ENCODE data around the gene DOCK4.

The DOCK4 gene

DNA sequence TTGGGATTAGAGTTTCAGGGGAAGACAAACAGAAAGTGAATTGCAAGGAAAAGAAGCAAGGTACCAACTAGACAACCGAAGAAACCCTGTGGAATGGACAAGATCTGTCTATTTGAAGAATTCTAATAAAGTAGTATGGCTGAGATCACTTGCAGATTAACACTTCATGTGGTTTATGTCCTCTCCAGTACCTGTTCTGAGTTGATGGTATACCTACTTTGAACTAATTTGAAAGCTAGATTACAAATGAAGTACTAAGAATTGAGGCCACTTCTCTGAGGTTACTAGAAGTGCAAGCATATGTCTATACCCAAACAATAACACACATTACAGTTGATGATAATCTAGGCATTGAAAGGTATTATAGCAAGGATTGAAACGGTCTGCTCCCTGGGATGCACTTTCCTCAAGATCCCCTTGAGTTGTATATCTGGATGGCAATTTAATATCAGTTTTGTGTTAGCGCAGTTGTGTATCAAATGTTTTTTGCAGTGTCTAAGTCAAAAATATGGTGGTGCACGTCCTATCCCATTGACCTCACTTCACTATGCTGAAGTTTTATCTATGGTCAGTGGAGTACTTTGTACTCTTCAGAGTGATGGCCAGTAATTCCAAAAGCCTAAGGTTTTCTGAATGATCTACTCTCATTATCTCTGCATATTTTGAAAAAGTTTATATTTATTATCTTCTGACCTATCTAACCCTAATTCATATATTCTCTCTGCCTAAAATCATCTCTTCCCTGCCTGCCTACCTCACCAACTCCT lies 26.2 kb upstream of the DOCK4 start:
- no peaks in the 10 kb centered on the region for H3K36me3 Mint-ChIP-seq (ENCODE audit: low read depth)
- intact Hi-C loops (cut with micrococcal nuclease), result no loop called here
- H3K4me1 Mint-ChIP-seq (ENCODE audit: low read depth), result peaks cover 10% of the 10 kb centered on the region

GRCh38 chr7:112228632-112229031 lies 22.4 kb upstream of the DOCK4 start:
- Mint-ChIP-seq H3K9me3 (no peaks in the 10 kb centered on the region), H3K4me1 (ENCODE audit: low read depth) (peaks cover 10% of the 10 kb centered on the region), H3K27ac (no peak overlapping the region), H3K36me3 (ENCODE audit: low read depth) (no peaks in the 10 kb centered on the region), H3K4me3 (no peak overlapping the region), H3K27me3 (no peaks in the 10 kb centered on the region)
- intact Hi-C loops (cut with micrococcal nuclease), result no loop called here

More for the DNA sequence above, 26.2 kb upstream of the DOCK4 start:
- H3K27me3 Mint-ChIP-seq, result no peaks in the 10 kb centered on the region
- no peak overlapping the region for H3K27ac Mint-ChIP-seq
- peaks cover 1% of the 10 kb centered on the region for H3K9me3 Mint-ChIP-seq
- H3K4me3 Mint-ChIP-seq, result no peak overlapping the region

DNA sequence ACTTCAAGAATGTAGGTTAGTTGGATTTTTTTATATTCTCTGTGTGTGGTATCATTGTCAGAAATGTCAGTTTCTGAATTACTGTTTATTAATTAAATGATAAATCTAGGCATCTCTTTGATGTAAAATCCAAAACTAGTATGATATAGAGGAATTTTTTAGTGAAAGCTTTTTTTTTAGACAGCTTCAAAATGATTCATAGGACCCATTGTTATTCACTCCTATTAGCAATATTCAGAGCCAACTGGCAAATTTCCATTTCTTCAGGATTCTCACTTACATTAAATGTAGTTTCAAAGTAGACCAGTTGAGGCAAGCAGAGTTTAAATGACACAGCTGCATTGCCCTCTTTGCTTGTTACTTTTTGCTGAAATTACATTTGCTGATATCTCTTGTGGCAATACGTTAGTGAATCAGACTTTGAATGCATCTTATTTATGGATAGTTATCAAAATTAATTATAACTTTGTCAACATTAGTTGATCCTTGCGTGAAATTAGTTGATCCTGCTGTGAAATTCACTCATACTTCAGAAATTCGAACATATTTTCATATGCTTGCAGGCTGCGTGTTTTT lies 20.6 kb upstream of the DOCK4 start:
- Mint-ChIP-seq H3K9me3 (no peaks in the 10 kb centered on the region), H3K4me1 (ENCODE audit: low read depth) (peaks cover 10% of the 10 kb centered on the region), H3K27ac (no peak overlapping the region), H3K4me3 (no peak overlapping the region), H3K36me3 (ENCODE audit: low read depth) (no peaks in the 10 kb centered on the region), H3K27me3 (no peaks in the 10 kb centered on the region)
- intact Hi-C loops (cut with micrococcal nuclease), result no loop called here

DNA sequence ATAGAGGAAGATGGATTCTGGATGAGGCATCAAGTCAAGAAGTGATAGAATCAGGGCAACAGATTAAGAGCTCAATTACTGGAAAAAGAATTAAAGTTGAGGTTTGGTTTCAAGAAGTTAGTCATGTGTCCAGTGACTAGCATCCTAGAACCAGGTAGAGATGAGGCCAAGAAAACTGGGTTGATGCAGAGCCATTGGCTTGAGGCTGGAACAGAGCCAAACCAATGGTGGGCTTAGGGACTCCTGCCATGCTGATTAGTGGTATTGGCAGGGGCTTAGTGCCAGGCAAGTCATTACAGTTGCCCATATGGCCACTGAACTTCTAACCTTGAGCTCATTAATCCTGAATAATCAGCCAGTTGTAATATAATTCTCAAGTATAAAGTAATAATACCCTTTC lies 18.8 kb upstream of the DOCK4 start:
- Mint-ChIP-seq H3K27me3 (no peaks in the 10 kb centered on the region), H3K4me3 (no peak overlapping the region), H3K27ac (no peak overlapping the region), H3K9me3 (peaks cover 8% of the 10 kb centered on the region), H3K4me1 (ENCODE audit: low read depth) (peaks cover 9% of the 10 kb centered on the region), H3K36me3 (ENCODE audit: low read depth) (peaks cover 7% of the 10 kb centered on the region)
- intact Hi-C loops (cut with micrococcal nuclease), result no loop called here

GRCh38 chr7:112224186-112224585 lies 18.0 kb upstream of the DOCK4 start:
- Mint-ChIP-seq H3K4me1 (ENCODE audit: low read depth) (peaks cover 5% of the 10 kb centered on the region), H3K4me3 (no peak overlapping the region), H3K36me3 (ENCODE audit: low read depth) (peaks cover 7% of the 10 kb centered on the region), H3K27me3 (no peaks in the 10 kb centered on the region), H3K9me3 (peaks cover 8% of the 10 kb centered on the region), H3K27ac (no peak overlapping the region)
- intact Hi-C loops (cut with micrococcal nuclease), result no loop called here

GRCh38 chr7:112223310-112223709 lies 17.1 kb upstream of the DOCK4 start:
- intact Hi-C loops (cut with micrococcal nuclease), result no loop called here
- Mint-ChIP-seq H3K36me3 (ENCODE audit: low read depth) (peaks cover 12% of the 10 kb centered on the region), H3K27ac (no peak overlapping the region), H3K4me3 (no peak overlapping the region), H3K4me1 (ENCODE audit: low read depth) (no peaks in the 10 kb centered on the region), H3K9me3 (peaks cover 8% of the 10 kb centered on the region), H3K27me3 (no peaks in the 10 kb centered on the region)

- Mint-ChIP-seq H3K4me1 (ENCODE audit: low read depth) (no peaks in the 10 kb centered on the region), H3K36me3 (ENCODE audit: low read depth) (peaks cover 12% of the 10 kb centered on the region)
Observed at GRCh38 chr7:112220877-112221434, 14.8 kb upstream of the DOCK4 start.

DNA sequence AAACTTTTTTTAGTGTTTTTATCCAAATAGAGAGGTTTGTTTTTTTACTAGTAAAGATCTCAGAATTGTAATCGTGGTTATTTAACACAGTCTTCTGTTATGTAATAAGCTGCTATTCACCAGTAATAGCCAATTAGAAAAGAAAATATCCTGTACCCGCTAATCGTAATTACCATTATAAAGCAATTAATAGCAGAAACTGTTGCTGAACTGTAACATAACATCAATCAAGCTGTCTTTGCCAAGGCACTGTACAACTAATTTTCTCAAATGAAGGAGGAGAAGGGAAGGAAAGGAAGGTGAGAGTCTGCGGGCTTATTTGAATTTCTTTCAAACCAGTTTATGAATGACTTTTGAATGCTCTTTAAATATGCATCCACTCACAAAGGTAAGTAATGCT lies 9.6 kb upstream of the DOCK4 start:
- H3K36me3 Mint-ChIP-seq (ENCODE audit: low read depth), result peaks cover 16% of the 10 kb centered on the region
- H3K27me3 Mint-ChIP-seq, result no peaks in the 10 kb centered on the region
- peaks cover 18% of the 10 kb centered on the region for H3K4me1 Mint-ChIP-seq (ENCODE audit: low read depth)
- no peak overlapping the region for H3K4me3 Mint-ChIP-seq
- peaks cover 12% of the 10 kb centered on the region for H3K9me3 Mint-ChIP-seq
- no peak overlapping the region for H3K27ac Mint-ChIP-seq
- intact Hi-C loops (cut with micrococcal nuclease), result no loop called here

More at GRCh38 chr7:112220877-112221434, 14.8 kb upstream of the DOCK4 start:
- Mint-ChIP-seq H3K9me3 (peaks cover 8% of the 10 kb centered on the region), H3K4me3 (no peak overlapping the region), H3K27ac (no peak overlapping the region), H3K27me3 (no peaks in the 10 kb centered on the region)
- intact Hi-C loops (cut with micrococcal nuclease), result no loop called here

GRCh38 chr7:112214883-112215282 lies 8.7 kb upstream of the DOCK4 start:
- no peak overlapping the region for H3K27ac Mint-ChIP-seq
- H3K4me1 Mint-ChIP-seq (ENCODE audit: low read depth), result peaks cover 18% of the 10 kb centered on the region
- no peaks in the 10 kb centered on the region for H3K27me3 Mint-ChIP-seq
- peaks cover 9% of the 10 kb centered on the region for H3K9me3 Mint-ChIP-seq
- intact Hi-C loops (cut with micrococcal nuclease), result no loop called here
- no peak overlapping the region for H3K4me3 Mint-ChIP-seq
- peaks cover 13% of the 10 kb centered on the region for H3K36me3 Mint-ChIP-seq (ENCODE audit: low read depth)

GRCh38 chr7:112214268-112214667 lies 8.1 kb upstream of the DOCK4 start:
- no peaks in the 10 kb centered on the region for H3K27me3 Mint-ChIP-seq
- peaks cover 18% of the 10 kb centered on the region for H3K4me1 Mint-ChIP-seq (ENCODE audit: low read depth)
- peaks cover 13% of the 10 kb centered on the region for H3K36me3 Mint-ChIP-seq (ENCODE audit: low read depth)
- intact Hi-C loops (cut with micrococcal nuclease), result no loop called here
- H3K27ac Mint-ChIP-seq, result no peak overlapping the region
- no peak overlapping the region for H3K4me3 Mint-ChIP-seq
- peaks cover 9% of the 10 kb centered on the region for H3K9me3 Mint-ChIP-seq

DNA sequence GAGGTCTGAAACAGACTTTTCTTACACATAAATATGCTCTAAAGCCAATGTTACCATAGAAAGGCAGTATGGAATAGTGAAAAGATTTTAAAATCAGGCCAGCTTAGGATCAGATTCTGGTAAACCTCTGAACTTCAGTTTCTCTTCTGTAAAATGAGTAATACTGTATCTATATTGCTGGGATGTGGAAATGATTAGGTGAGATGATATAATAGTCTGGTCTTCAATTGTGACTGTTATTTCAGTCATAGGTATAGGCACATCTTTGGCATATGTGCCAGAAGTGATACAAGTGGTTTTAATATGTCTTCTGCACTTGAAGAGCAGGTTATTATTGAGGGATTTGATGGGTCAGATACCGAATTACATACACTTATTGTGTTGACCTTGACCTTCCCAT lies 7.5 kb upstream of the DOCK4 start:
- Mint-ChIP-seq H3K4me1 (ENCODE audit: low read depth) (peaks cover 18% of the 10 kb centered on the region), H3K27ac (no peak overlapping the region)

DNA sequence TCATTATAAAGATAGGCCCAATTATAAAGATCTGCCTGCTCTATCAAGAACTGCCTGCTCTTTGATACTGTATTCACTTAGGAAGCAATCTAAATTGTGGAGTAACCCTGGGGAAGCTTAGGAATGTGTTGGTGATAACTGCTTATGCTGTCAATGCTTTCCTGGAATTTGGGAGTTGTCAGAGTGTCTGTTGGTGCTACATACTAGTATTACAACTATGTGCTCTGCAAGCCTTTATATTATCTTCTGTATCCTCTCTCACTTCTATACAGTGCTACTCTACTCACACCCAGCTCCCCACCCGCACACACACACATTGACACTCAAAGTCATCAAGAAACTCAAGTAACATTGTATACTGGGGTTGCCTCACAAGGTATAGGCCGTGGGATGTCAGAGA lies 6.4 kb upstream of the DOCK4 start:
- intact Hi-C loops (cut with micrococcal nuclease), result no loop called here
- Mint-ChIP-seq H3K4me3 (no peak overlapping the region), H3K27me3 (no peaks in the 10 kb centered on the region), H3K27ac (no peak overlapping the region), H3K4me1 (ENCODE audit: low read depth) (peaks cover 24% of the 10 kb centered on the region), H3K36me3 (ENCODE audit: low read depth) (peaks cover 8% of the 10 kb centered on the region), H3K9me3 (peaks cover 9% of the 10 kb centered on the region)

More for the DNA sequence above, 7.5 kb upstream of the DOCK4 start:
- Mint-ChIP-seq H3K9me3 (peaks cover 9% of the 10 kb centered on the region), H3K27me3 (no peaks in the 10 kb centered on the region), H3K36me3 (ENCODE audit: low read depth) (peaks cover 13% of the 10 kb centered on the region), H3K4me3 (no peak overlapping the region)
- intact Hi-C loops (cut with micrococcal nuclease), result no loop called here

- no peak overlapping the region for H3K4me3 Mint-ChIP-seq
- no peaks in the 10 kb centered on the region for H3K27me3 Mint-ChIP-seq
- peaks cover 32% of the 10 kb centered on the region for H3K4me1 Mint-ChIP-seq (ENCODE audit: low read depth)
- intact Hi-C loops (cut with micrococcal nuclease), result no loop called here
- peaks cover 17% of the 10 kb centered on the region for H3K36me3 Mint-ChIP-seq (ENCODE audit: low read depth)
- no peak overlapping the region for H3K27ac Mint-ChIP-seq
- H3K9me3 Mint-ChIP-seq, result peaks cover 9% of the 10 kb centered on the region
Observed at GRCh38 chr7:112211348-112211907, 5.2 kb upstream of the DOCK4 start.

- Mint-ChIP-seq H3K27ac (no peak overlapping the region), H3K4me1 (ENCODE audit: low read depth) (peaks cover 45% of the 10 kb centered on the region), H3K9me3 (peaks cover 5% of the 10 kb centered on the region), H3K27me3 (no peaks in the 10 kb centered on the region), H3K4me3 (no peak overlapping the region), H3K36me3 (ENCODE audit: low read depth) (peaks cover 30% of the 10 kb centered on the region)
- intact Hi-C loops (cut with micrococcal nuclease), result loop anchor here (2.0 to 5.0 kb wide), 6 partner anchors 95 to 645 kb away; partner anchors contain the start of genes IFRD1 and IMMP2L
Observed at GRCh38 chr7:112207765-112208164, 1.6 kb upstream of the DOCK4 start.
